NCI-H510A treated with DMSO at 0.1 percent for 48 hours (cell line): ENCODE data around the gene C7.
A peak's percentile ranks its signal among the peaks of the same experiment; 100 is the strongest.
"Not testable (repeated sequence)": the region's sequence is repeated elsewhere in the genome, so short reads cannot be mapped to it uniquely, and the experiment has no call there.

ENCODE experiments used
- DNase-seq: peaks from one replicate; lab custom pipeline; 2025; lab: John Stamatoyannopoulos, UW

The C7 gene

DNA sequence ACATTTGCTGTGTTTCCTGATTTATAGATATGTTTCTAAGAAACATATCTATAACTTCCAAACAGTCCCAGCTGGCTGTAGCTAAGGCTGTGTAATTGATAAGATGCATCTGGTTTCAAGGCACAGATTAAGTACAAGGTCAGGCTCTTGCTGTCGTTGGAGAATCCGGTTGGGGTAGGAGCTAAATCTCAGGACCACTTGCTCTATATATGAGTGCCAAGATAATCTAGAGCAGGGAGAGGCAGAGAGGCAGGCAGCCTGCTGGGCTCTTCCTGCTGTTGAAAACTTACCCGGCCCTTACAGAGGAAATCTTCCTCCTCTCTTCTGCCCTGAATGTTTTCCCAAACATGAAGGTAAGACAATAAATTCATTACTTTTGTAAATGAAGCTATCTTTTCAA lies at the start of gene C7:
Gene C7 (plus strand): TSS at position 234 of the 400 bp plus-strand sequence. CDS start 114 bp downstream, at position 348.
- no peak for DNase-seq

DNA sequence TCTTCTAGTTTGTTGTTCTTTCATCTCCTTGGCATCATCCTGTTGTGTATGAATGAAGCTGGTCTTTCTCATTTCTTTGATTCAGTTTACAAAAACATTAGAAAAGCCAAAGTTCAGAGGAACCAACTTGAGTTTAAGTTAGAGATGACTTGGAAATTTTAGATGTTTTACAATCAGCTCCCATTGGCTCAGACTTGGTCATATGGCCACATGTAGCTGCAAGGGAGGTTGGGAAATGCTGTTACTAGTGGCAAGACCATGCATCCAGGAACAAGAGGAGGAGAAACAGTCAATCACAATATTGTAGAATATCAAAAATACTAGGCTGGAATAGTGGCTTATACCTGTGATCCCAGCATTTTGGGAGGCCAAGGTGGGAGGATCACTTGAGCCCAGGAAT lies 48.6 kb upstream of the C7 start:
- no peak for DNase-seq

DNA sequence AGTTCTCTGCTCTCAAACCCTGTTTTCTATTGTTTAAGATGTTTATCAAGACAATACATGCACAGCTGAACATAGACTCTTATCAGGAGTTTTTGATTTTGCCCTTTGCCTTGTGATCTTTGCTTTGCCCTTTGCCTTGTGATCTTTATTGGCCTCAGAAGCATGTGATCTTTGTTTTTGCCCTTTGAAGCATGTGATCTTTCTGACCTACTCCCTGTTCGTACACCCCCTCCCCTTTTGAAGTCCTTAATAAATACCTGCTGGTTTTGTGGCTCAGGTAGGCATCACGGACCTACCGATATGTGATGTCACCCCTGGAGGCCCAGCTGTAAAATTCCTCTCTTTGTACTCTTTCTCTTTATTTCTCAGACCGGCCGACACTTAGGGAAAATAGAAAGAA lies 44.3 kb upstream of the C7 start:
- not testable (repeated sequence) for DNase-seq

DNA sequence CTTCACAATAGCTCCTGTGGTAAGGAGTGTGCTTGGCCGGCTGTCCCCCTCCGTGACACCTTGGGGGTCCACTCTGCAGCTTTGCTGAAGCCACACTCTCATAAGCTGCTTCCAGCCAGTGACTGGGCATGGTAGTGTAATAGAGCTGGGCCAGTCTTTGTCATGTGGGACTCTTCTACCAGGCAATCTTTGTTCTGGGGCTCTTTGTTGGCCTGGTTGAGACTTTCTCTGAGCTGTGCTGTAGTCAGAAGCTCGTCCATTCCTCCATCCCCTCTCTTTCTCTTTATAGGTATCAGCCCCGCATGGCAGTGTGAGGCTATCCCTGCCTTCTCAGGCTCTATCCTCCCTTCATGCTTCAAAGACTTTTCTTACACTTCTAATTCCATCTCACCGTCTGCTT lies 42.5 kb upstream of the C7 start:
- DNase-seq: no peak

DNA sequence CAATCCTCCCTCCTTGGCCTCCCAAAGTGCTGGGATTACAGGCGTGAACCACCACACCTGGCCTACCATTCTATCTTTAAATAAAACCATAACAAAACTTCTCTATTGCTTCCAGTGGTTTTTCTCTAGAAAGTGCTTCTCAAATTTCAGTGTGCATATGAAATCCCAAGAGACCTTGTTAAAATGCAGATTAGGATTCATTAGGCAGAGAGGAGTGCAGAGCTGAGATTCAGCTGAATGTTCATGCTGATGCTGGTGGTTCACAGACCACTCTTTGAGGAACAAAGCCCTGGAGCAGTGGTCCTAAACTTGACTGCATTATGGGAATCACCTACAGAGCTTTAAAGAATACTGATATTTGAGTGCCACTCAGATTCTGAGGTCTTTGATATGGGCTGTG lies 39.9 kb upstream of the C7 start:
- no peak for DNase-seq

DNA sequence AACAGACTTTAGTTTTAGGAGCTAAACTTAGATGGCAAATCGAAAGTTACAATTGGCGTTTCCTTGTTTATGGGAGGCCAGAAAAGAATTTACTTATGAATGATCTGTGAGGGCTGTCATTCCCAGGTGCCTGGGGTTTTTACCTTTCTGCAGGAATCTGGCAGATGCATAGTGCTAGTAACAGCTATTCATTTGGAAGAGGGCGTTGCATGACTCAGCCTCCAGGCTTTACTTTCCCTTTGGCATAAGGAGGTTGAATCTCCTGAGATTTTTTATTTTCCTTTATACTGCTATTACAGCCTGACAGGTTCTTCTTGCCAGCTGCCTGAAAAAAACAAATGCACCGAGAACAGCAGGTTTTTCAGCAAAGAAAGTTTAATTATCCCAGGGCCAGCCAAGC lies 38.1 kb upstream of the C7 start:
- no peak for DNase-seq

DNA sequence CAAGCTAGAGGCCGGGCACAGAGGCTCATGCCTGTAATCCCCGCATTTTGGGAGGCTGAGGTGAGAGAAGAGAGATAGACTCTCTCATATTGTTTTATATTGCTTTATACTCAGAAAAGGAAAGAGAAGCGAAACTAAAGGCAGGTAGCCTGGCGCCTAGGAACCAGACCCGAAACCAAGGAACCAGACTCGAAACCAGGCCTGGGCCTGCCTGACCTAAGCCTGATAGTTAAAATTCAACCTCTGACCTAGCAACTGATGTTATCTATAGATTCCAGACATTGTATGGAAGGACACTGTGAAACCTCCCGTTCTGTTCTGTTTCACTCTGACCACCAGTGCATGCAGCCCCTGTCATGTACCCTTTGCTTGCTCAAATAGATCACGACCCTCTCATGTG lies 37.0 kb upstream of the C7 start:
- not testable (repeated sequence) for DNase-seq

DNA sequence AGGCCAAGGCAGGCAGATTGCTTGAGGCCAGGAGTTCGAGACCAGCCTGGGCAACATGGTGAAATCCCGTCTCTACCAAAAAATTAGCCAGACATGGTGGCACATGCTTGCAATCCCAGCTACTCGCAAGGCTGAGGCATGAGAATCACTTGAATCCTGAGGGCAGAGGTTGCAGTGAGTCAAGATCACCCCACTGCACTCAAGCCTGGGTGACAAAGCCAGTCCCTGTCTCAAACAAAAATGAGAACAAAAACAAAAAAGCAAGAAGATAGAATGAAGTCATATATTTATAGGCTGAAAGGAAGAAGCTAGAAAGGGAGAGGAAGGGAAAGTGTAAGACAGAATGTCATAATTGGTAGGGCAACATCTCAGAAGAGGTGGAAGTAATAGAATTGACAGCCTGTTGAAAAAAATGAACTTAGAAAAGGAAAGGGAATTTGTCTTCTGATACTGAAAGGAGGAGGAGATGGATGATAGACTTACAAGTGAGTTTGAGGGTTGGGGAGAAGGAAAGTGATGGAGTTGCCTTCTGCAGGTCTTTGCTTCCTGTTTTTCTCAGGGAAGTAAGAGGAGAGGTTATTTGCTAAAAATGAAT lies 35.9 kb upstream of the C7 start:
- no peak for DNase-seq

DNA sequence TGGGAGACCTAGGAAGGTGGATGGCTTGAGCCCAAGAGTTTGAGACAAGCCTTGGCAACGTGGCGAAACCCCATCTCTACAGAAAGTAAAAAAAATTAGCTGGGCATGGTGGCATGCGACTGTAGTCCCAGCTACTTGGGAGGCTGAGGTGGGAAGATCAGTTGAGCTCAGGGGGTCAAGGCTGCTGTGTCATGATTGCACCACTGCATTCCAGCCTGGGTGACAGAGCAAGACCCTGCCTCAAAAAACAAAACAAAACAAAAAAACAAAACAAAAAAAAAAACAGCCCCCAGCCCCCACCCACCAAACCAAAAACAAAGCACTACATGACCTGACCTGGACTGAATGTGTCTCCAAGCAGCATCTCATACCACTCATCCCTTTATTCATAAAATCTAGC lies 33.3 kb upstream of the C7 start:
- DNase-seq: no peak

DNA sequence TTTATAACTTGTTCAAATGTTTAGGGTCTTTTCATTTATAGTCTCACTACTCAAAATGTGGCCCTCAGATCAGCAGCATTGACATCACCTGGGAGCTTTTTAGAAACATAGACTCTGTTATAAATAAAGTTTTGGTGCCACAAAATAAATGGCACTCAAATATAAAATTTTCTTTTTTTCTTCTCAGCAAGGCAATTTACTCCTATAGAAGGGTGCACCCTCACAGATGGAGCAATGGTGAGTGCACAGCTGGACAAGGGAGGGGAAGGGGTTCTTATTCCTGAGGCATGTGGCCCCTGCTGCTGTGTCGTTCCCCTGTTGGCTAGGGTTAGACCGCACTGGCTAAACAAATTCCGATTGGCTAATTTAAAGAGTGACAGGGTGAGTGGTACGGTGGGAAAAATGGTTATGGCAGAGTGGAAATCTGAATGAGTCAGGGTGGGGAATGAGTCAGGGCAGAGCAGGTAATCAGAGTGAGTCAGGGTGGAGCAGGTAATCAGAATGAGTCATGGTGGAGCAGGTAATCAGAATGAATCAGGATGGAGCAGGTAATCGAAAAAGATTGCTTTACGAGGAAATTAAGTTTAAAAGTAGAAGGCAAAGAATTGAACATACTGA lies 31.8 kb upstream of the C7 start:
- DNase-seq: no peak

DNA sequence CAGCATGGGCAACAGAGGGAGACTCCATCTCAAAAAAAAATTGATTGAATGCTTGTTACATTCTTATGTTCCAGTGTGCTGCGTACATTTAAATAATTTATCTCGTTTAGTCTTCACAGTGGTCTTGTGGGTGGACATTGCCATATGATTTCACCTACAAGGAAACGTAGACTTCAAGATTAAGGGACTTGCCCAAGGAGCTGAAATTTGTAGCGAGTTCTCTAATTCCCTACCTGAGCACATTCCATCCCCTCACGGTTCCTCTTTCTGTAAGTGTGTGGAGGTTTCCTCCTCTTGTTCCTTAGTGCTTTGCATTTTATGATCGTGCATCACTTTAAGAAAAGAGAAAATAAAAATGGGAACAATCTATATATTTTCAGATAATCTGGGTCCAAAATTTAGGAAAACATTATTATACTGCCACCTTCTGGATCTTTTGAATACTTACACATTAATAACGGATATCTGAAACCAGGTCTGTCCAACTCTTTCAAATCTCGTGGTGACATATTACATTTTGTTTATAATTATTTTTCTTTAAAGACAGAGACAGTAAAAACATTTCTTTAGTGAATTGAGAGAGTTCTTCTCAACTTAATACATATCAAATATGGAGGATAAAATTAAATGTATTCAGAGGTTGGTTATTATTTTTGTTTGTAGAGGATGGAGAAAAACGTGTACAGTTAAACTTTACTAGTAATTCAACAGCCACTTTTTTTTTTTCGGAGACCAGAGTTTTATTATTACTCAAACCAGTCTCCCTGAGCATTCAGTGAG lies 29.9 kb upstream of the C7 start:
- DNase-seq: peak; percentile 63

DNA sequence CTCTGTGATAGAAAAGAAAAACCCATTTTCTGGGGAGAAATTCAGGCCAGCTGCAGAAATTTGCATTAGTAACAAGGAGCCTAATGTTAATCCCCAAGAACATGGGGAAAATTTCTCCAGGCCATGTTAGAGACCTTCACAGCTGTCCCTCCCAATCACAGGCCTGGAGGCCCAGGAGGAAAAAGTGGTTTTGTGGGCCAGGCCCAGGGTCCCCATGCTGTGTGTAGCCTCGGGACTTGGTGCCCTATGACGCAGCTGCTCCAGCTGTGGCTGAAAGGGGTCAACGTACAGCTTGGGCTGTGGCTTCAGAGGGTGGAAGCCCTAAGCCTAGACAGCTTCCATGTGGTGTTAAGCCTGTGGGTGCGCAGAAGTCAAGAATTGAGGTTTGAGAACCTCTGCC lies 27.0 kb upstream of the C7 start:
- DNase-seq: no peak

DNA sequence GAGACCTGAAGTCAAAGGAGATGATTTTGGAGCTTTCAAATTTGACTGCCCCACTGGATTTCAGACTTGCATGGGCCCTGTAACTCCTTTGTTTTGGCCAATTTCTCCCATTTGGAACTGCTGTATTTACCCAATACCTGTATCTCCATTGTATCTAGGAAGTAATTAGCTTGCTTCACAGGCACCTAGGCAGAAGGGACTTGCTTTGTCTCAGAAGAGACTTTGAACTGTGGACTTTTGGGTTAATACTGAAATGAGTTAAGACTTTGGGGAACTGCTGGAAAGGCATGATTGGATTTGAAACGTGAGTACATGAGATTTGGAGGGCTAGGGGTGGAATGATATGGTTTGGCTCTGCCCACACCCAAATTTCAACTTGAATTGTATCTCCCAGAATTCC lies 26.2 kb upstream of the C7 start:
- DNase-seq: not testable (repeated sequence)

DNA sequence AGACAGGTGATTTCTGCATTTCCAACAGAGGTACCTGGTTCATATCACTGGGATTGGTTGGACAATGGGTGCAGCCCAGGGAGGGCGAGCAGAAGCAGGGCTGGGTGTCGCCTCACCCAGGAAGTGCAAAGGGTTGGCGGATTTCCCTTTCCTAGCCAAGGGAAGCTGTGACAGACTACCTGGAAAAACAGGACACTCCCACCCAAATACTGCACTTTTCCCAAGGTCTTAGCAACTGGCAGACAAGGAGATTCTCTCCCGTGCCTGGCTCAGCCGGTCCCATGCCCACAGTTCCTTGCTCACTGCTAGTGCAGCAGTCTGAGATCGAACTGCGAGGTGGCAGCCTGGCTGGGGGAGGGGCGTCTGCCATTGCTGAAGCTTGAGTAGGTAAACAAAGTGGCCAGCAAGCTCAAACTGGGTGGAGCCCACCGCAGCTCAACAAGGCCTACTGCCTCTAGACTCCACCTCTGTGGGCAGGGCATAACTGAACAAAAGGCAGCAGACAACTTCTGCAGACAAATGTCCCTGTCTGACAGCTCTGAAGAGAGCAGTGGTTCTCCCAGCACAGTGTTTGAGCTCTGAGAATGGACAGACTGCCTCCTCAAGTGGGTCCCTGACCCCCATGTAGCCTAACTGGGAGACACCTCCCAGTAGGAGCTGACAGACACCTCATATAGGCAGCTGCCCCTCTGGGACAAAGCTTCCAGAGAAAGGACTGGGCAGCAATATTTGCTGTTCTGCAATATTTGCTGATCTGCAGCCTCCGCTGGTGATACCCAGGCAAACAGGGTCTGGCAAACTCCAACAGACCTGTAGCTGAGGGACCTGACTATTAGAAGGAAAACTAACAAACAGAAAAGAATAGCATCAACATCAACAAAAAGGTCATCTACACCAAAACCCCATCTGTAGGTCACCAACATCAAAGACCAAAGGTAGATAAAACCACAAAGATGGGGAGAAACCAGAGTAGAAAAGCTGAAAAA lies 13.6 kb upstream of the C7 start:
- DNase-seq: not testable (repeated sequence)

DNA sequence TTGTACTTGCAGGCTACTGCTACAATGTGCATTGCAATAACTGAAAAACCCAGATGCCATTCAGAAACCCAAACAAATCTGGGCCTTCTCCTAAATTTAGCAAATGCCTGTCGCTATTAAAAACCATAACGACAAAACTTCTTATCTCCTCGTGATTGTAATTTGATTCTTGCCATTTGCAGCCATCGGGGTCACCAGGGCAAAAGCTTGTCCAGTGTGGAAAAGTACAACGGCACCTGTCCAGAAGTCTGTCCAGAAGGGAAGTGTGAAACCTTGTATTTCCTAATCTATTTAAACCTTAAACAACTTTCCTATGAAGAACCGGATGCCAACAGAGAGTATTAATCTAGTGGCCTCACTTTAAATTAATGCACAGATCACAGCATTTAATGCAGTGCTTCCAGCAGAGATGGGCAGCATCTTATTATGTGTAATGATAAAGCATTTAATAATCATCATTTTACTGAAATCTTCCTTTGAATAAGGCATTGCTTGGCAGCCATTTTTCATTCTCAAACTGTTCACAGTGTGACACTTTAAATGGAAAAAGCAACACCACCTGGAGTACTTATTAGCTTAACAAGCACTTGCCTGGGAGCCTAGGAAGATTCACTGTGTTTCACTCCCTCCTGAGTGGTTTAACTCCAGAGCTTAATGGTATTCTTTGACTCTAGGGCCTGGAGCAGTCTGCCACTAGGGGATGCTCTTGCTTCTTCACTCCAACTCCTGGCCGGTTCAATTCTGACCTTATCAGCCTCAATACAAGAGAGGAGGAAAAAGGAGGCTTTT lies 4.9 kb upstream of the C7 start:
- peak; percentile 29 for DNase-seq

DNA sequence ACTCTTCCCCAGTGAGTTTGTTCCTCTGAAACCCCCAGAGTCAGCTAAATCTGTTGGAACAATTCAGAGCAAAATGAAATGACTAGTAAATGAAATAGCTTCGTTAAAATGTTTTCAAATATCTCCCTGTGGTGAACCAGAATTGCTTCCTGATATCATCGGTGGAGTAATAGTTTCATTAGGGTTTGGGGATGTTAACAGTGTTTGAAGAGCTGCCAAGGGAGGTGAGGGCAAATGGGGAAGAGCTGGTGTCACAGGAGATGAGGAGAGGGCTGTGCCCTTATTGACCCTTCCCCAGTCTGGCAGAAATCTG lies 4.3 kb upstream of the C7 start:
- DNase-seq: no peak

DNA sequence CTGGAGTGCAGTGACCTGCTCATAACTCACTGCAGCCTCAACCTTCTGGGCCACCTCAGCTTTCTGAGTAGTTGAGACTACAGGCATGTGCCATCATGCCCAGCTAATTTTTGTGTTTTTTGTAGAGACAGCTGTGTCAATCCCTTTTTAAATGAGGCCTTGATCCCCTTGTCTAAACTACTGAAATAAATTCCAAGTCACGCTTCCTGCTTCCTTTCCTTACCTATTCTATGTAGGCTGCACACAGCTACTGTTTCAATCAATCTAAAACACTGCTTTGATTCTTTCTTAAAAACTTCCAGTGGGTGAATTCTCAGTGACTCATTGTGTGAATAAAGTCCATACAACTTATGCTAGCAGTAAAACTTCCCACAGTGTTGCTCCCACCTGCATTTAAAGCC lies 2.9 kb upstream of the C7 start:
- no peak for DNase-seq

DNA sequence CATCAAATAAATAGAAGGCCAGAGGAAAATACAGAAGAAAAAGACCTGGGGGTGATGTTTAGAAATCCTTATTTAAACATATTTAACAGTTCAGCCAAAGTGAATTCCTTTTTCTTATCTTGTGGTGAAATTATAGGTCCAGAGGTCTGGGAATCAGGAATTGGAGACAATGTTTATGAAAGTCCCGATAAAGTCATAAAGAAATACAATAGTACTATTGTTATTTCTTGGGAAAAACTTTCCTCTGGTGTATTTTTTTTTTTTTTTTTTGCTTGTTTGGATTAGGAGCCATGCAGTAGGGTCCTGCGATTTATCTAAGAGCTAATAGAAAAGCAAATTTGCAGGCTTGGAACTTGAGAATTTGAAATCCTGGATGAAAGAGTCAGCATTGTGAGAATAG lies 426 bp downstream of the C7 start:
- no peak for DNase-seq

DNA sequence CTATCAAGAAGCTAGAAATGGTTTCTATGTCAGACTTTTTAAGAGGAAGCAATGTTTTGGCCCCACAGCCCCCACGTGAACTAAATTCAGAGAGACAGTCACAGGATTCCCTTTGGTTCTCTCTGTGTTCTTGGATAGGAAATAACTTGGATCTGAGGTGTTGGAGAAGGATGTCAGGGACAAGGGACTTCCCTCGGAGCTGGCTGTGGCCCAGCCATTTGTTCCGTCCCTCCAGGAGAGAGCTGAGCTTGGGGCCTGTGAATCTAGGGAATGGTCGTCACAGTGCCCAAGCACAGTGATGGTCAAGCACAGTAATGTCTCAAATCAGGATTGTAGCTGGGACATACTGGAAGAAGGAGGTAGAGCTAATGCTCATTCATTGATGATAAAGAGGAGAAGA lies 2.0 kb downstream of the C7 start:
- no peak for DNase-seq

DNA sequence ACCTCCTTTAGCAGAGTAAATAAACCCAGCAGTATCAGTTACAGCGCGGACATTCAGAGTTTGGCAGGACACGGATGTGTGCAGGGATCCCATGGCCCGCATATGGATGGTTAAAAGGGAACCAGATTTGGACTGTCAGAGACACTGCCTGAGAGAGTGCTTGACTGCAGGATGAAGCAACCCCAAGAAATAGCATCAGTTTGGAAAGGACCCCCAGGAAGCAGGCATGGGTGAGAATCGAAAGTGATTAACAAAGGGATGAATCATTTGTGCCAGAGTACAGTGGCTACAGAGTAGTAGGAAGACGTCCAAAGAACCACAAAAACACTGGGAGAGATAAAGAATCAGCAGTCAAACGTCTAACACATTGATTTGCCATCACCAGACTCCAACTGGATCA lies 5.5 kb downstream of the C7 start:
- DNase-seq: no peak

DNA sequence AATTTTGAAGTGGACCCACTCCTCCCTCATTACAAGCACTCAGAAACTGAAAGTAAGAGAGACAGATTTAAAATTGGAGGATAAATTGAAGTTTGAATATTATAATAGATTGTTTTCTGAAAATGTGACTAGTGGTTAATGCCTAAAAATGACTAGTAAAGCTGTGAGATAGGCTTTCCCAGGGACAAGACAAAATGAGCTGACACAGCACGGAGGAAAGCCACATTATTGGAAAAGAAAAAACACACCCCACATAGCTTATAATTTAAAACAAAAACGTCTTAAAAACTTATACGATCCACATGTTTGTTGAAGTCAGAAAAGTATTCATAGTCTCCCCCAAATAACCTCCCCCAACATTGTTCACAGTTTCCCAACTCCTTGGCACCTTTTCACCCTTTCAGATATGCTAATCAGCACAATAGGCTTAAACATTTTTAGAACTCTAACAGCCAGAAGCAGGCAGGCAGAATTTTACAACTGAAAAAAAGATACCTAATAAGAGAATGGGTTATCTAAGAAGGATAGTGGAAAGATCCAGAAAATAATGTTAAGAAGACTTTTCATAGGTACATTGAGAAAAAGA lies 6.1 kb downstream of the C7 start:
- no peak for DNase-seq
